GM12891 (cell line): Measurements from ENCODE around the gene LRRC4.

Experiments
- PAX5 ChIP-seq: IDR thresholded peaks from 2 replicates; pipeline ENCODE4 v1.6.1; 2011; ENCODE audit warnings: low read length, moderate library complexity, mild to moderate bottlenecking; ENCODE audit not compliant: insufficient read depth, severe bottlenecking
- POLR2A ChIP-seq: IDR thresholded peaks from 2 replicates; pipeline ENCODE4 v1.6.1; 2011; ENCODE audit warnings: low read depth, low read length, control low read depth
- POLR2AphosphoS5 ChIP-seq: IDR thresholded peaks from 2 replicates; pipeline ENCODE4 v1.6.1; 2011; ENCODE audit warnings: low read depth, low read length, control low read depth
- TAF1 ChIP-seq: IDR thresholded peaks from 2 replicates; pipeline ENCODE4 v1.6.1; 2011; ENCODE audit warnings: low read depth, low read length, control low read depth

GRCh38 chr7:127996253-127997071 lies 34.8 kb downstream of the LRRC4 start:
- TF ChIP-seq TAF1: no peak
- TF ChIP-seq PAX5: no peak
- no peak for TF ChIP-seq POLR2A
- no peak for TF ChIP-seq POLR2AphosphoS5
